Measurements from ENCODE around the gene PTGER1. TPM values are rescaled to one million over a fixed set of nuclear protein-coding genes. Genes with fewer than 3 reads are reported as not detected.

PTGER1 gene
- total and polyA plus RNA-seq, 9 of the 15 experiments (the other 6 are each of a cell fraction or from before 2014, with no cell fraction given): 0.06 to 0.36 (median 0.31) TPM; not detected in 5

DNA sequence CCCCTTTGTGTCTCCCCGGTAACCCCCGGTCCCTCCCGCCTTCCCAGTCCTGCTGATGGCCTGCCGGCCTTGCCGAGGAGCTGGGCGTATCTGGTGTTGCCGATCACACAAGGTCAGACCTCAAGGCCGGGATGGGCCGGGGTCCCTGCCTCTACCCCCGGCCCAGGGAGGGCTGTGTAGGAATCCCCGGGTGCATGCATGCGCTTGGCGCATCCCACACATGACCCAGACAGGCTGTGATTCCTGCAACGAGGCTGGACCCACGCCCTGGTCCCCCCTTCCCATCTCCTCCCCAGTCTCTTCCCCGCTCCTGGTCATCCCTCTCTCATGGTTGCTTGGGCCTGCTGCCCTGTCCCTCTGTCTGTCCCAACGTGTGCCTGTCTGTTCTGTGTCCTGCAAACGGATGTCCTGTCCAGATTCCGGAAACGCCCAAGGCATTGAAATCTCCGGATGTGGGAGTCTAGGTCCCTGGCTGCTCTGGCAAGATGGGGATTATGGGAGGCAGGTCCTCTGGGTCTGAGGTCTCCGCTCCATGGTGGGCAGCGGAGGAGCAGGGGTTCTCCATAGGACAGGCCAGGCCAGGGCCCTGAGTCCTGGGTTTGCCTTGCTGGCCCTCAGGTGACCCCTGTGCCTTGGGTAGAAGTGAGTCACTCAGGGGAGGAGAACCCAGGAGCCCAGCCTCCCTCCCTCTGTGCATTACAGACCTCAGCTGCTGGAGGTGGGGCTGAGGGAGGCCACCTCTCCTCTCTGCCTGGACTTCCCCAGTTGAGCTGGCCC is 40.4 kb downstream of the PTGER1 start (continued):
- TF ChIP-seq, protein P1, sequence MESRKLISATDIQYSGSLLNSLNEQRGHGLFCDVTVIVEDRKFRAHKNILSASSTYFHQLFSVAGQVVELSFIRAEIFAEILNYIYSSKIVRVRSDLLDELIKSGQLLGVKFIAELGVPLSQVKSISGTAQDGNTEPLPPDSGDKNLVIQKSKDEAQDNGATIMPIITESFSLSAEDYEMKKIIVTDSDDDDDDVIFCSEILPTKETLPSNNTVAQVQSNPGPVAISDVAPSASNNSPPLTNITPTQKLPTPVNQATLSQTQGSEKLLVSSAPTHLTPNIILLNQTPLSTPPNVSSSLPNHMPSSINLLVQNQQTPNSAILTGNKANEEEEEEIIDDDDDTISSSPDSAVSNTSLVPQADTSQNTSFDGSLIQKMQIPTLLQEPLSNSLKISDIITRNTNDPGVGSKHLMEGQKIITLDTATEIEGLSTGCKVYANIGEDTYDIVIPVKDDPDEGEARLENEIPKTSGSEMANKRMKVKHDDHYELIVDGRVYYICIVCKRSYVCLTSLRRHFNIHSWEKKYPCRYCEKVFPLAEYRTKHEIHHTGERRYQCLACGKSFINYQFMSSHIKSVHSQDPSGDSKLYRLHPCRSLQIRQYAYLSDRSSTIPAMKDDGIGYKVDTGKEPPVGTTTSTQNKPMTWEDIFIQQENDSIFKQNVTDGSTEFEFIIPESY (CRISPR knock-in tag; IDR thresholded peaks at IDR 0.05): no peak; the same call in 1 of the 2 replicates
- TF ChIP-seq KDM4B (IDR thresholded peaks at IDR 0.05; ENCODE audit: borderline replicate concordance in 2 of 2, low read depth in 1 of 2): no peak
- peak; percentile 46 for TF ChIP-seq NCOR1 (IDR thresholded peaks at IDR 0.05)
- TF ChIP-seq TAL1 (IDR thresholded peaks at IDR 0.05): no peak
- TF ChIP-seq, protein P2, sequence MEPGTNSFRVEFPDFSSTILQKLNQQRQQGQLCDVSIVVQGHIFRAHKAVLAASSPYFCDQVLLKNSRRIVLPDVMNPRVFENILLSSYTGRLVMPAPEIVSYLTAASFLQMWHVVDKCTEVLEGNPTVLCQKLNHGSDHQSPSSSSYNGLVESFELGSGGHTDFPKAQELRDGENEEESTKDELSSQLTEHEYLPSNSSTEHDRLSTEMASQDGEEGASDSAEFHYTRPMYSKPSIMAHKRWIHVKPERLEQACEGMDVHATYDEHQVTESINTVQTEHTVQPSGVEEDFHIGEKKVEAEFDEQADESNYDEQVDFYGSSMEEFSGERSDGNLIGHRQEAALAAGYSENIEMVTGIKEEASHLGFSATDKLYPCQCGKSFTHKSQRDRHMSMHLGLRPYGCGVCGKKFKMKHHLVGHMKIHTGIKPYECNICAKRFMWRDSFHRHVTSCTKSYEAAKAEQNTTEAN (CRISPR knock-in tag; IDR thresholded peaks at IDR 0.05): no peak
- TF ChIP-seq, protein P3, sequence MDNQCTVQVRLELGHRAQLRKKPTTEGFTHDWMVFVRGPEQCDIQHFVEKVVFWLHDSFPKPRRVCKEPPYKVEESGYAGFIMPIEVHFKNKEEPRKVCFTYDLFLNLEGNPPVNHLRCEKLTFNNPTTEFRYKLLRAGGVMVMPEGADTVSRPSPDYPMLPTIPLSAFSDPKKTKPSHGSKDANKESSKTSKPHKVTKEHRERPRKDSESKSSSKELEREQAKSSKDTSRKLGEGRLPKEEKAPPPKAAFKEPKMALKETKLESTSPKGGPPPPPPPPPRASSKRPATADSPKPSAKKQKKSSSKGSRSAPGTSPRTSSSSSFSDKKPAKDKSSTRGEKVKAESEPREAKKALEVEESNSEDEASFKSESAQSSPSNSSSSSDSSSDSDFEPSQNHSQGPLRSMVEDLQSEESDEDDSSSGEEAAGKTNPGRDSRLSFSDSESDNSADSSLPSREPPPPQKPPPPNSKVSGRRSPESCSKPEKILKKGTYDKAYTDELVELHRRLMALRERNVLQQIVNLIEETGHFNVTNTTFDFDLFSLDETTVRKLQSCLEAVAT (IDR thresholded peaks at IDR 0.05): no peak
- TF ChIP-seq, protein P4, sequence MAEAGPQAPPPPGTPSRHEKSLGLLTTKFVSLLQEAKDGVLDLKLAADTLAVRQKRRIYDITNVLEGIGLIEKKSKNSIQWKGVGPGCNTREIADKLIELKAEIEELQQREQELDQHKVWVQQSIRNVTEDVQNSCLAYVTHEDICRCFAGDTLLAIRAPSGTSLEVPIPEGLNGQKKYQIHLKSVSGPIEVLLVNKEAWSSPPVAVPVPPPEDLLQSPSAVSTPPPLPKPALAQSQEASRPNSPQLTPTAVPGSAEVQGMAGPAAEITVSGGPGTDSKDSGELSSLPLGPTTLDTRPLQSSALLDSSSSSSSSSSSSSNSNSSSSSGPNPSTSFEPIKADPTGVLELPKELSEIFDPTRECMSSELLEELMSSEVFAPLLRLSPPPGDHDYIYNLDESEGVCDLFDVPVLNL (CRISPR knock-in tag; IDR thresholded peaks at IDR 0.05; ENCODE audit: low read depth): no peak
- TF ChIP-seq POLR3A (IDR thresholded peaks at IDR 0.05; ENCODE audit: borderline replicate concordance, extremely low read depth, insufficient read depth, insufficient read length): no peak
- no peak for TF ChIP-seq GABPB2 (CRISPR knock-in tag; conservative IDR thresholded peaks at IDR 0.05)
- no peak for TF ChIP-seq RBM25 (IDR thresholded peaks at IDR 0.05; ENCODE audit: low read depth, low read length, severe bottlenecking)
- no peak for TF ChIP-seq FOXM1 (IDR thresholded peaks at IDR 0.05; ENCODE audit: low read depth)
- no peak for TF ChIP-seq FOXM1 (CRISPR knock-in tag; IDR thresholded peaks at IDR 0.05; ENCODE audit: low read depth)
- TF ChIP-seq, protein P5, sequence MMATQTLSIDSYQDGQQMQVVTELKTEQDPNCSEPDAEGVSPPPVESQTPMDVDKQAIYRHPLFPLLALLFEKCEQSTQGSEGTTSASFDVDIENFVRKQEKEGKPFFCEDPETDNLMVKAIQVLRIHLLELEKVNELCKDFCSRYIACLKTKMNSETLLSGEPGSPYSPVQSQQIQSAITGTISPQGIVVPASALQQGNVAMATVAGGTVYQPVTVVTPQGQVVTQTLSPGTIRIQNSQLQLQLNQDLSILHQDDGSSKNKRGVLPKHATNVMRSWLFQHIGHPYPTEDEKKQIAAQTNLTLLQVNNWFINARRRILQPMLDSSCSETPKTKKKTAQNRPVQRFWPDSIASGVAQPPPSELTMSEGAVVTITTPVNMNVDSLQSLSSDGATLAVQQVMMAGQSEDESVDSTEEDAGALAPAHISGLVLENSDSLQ (IDR thresholded peaks at IDR 0.05): peak; percentile 38; the same call in 1 of the 2 replicates
- TF ChIP-seq, protein P6, sequence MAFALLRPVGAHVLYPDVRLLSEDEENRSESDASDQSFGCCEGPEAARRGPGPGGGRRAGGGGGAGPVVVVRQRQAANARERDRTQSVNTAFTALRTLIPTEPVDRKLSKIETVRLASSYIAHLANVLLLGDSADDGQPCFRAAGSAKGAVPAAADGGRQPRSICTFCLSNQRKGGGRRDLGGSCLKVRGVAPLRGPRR (CRISPR knock-in tag; IDR thresholded peaks at IDR 0.05): no peak
- TF ChIP-seq POLR2G (IDR thresholded peaks at IDR 0.05; ENCODE audit: low read depth, low read length): peak; percentile 56
- TF ChIP-seq, protein P7, sequence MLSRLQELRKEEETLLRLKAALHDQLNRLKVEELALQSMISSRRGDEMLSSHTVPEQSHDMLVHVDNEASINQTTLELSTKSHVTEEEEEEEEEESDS (CRISPR knock-in tag; IDR thresholded peaks at IDR 0.05): no peak
- TF ChIP-seq, protein P8, sequence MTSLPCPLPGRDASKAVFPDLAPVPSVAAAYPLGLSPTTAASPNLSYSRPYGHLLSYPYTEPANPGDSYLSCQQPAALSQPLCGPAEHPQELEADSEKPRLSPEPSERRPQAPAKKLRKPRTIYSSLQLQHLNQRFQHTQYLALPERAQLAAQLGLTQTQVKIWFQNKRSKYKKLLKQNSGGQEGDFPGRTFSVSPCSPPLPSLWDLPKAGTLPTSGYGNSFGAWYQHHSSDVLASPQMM (CRISPR knock-in tag; IDR thresholded peaks at IDR 0.05): no peak
- TF ChIP-seq E2F3 (CRISPR knock-in tag; IDR thresholded peaks at IDR 0.05): no peak
- peak; percentile 63; the same call in 1 of the 2 replicates for TF ChIP-seq SMARCA4 (IDR thresholded peaks at IDR 0.05)
